OCI-M2 (cell line): Measurements from ENCODE around the gene CACNB4.
"Not testable (repeated sequence)": the region's sequence is repeated elsewhere in the genome, so short reads cannot be mapped to it uniquely, and the experiment has no call there.

Source experiments
- DNase-seq: peaks from one replicate; lab custom pipeline; 2025; ENCODE audit not compliant: unreplicated experiment; lab: John Stamatoyannopoulos, UW

The CACNB4 gene

DNA sequence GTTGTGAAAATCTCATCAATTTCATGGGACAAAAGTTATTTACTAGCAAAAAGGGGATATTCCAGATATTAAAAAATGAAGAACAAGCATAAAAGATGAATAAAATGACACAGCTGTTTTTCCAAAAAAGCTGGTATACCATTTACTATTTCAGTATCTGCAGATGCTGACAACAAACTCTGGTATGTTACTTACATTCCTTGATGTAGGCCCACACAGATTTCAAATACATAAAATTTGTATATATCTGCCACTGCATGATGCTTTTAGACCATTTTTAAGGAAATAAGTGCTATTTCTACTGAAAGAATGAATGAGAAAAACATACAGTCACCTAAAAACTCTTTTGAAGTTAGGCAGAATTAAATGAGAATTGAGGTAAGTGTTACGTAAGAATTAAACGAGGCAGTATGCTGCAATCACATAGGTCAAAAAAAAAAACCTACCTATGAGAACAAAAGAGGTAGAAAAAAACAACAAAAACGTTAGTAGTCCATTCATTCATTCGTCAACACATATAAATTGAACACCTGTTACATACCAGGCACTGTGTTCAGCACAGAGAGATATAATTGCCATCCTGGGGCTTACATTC, 303.1 kb downstream of the CACNB4 start:
- no peak for DNase-seq

DNA sequence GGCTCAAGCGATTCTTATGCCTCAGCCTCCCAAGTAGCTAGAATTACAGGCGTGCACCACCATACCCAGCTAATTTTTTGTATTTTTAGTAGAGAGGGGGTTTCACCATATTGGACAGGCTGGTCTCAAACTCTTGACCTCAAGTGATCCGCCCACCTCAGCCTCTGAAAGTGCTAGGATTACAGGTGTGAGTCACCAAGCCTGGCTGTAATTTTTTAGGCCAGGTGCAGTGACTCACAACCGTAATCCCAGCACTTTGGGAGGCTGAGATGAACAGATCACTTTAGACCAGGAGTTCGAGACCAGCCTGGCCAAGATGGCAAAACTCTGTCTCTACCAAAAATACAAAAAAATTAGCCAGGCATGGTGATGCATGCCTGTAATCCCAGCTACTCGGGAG, 304.4 kb downstream of the CACNB4 start:
- DNase-seq: not testable (repeated sequence)

DNA sequence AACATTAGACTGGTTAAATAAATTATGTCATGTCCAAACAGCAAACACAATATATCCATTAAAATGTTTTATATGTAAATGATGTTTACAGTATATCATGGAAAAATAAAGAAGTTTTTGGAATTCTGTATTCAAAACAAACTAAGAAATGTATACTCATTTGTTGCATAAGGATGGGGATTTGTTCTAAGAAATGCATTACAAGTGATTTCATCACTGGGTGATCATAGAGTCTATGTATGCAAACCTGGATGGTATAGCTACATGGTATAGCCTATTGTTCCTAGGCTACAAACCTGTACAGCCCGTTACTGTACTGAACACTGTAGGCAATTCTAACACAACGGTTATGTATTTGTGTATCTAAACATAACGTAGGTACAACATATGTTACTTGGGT, 305.7 kb downstream of the CACNB4 start:
- no peak for DNase-seq

DNA sequence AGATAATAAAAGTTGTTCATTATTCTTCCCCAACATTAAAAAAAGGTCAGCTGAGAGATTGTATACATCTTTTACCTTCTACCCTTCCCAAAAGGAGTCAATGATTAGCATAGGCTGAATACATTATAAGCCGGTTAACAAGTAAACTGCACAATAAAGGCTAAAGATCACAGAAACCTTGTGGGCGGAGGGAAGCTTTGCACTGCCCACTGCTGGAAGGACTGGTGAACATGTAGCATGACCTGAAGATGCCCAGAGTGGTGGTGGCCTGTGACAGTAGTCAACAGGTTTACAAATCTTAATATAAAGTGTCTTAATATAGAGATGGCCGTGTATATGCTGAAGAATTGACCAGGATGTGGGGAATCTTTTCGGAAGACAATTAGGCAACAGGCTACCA, 306.3 kb downstream of the CACNB4 start:
- no peak for DNase-seq

DNA sequence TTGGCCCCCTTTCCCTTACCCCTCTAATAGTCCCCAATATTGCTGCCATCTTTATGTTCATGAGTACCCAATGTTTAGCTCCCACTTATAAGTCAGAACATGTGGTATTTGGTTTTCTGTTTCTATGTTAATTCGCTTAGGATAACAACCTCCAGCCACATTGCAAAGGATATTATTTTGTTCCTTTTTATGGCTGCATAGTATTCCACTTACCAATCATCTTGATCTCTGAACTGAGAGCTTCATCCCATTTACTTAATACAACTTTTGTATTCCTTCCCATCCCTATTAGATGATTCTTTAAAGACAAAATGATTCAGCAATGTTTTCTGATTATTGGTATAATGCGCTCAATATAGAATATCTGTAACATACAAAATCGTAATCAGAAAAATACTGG, 307.3 kb downstream of the CACNB4 start:
- no peak for DNase-seq

DNA sequence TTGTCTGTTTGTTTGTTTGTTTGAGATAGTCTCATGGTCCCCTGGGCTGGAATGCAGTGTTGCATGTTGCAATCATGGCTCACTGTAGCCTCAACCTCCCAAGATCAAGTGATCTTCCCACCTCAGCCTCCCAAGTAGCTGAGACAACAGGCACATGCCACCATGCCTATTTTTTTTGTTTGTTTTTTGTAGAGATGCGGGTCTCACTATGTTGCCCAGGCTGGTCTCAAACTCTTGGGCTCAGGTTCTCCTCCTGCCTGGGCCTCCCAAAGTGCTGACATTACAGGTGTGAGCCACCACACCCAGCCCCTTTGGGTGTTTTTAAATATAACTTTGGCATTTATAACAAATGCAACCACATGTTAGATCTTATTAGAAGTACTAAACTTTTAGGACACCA, 308.2 kb downstream of the CACNB4 start:
- no peak for DNase-seq

DNA sequence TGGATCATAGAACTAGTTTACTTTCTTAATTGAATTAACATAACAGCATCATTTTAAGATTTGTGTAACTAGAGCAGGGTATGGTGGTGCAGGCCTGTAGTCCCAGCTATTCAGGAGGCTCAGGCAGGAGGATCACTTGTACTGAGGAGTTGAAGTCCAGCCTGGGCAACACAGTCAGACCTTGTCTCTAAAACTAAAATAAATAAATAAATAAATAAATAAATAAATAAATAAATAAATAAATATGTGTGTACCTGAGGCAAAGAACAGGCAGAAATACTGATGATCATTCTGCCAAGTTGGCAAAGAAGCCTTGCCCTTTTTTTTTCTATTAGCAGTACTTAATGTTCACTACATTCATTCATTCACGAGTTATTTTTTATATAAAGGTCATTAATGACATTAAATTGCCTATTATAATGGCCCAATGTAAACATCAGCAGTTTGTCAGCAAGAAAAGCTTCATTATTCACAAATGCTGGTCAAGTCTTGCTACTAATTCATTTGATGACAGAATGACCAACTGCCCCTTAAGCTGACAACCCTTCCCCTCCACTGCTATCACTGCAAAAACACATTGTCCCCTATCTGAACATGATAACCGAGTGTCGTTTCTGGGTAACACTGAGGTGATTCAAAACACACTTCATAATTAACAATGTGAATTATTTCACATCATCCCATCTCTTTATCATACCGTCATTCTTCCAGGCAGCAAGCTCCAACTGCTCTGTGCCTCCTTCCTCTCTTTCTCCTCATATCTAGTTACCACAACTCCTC, 309.6 kb downstream of the CACNB4 start:
- no peak for DNase-seq

DNA sequence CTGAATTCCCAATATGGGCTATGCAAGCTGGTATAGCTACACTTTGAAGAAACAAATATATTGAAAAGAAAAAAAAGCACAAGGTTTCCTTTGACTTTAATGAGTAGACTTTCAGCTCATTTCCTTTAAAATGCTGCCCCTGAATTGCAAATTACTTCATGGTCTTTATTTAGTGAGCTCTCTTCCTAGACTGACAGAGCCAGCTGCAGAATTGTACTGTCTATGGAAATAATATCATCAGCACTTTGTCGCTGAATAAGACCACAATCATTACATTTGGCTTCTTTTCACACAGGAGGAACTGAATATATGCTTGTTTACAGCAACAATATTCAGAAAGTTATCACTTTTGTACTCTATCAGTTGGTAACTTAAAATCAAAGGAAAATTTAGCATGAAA, 312.4 kb downstream of the CACNB4 start:
- DNase-seq: no peak

DNA sequence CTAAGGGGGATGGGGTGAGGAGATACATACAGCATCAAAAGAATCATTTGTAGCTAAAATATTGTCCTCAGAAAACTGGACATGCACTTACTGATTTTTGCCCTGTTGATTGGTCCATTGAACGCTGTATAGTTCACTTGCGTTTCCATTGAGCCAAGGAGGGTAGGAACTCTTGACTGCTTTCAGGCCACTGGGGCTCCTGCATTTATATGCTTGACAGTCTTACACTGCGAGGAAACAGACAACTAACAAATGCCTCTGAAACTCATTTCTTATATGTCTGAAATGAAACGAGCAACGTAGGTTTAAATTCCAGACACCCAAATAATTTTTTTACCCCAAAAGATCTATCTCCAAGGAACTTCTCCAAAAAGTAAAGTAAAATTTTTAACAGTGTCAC, 312.8 kb downstream of the CACNB4 start:
- no peak for DNase-seq

DNA sequence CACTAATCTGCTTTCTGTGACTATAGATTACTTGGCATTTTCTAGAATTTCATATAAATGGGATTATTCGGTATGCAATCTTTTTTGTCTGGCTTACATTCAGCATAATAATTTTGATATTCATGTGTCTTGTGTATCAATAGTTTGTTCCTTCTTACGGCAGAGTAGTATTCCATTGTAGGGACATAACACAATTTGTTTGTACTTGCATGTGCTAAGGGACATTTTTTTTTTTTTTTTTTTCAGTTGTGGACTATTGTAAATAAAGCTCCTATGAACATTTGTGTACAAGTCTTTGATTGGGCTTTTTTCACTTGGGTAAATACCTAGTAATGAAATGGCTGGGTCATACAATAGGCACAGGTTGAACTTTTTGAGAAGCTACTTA, 315.7 kb downstream of the CACNB4 start:
- DNase-seq: no peak
